K562 (cell line): ENCODE data around the gene UBE2R2. TPM values are rescaled to one million over a fixed set of nuclear protein-coding genes. Genes with fewer than 3 reads are reported as not detected.

Experiments used
- E2F5 ChIP-seq: sonication (generic); formaldehyde crosslinking; IDR thresholded peaks from 2 replicates; pipeline ENCODE4 v1.8.0; 2022; ENCODE audit warnings: mild to moderate bottlenecking, missing genetic modification reagents
- FUS ChIP-seq: fragments of 200-400 bp; formaldehyde crosslinking; optimal IDR thresholded peaks from 2 replicates; pipeline ENCODE3; 2017; ENCODE audit warnings: low read depth, low read length
- GMEB1 ChIP-seq: fragments of 250-450 bp; sonication (Bioruptor Pico); IDR thresholded peaks from 2 replicates; pipeline ENCODE4 v1.4.0; 2020; ENCODE audit warnings: mild to moderate bottlenecking
- HSF4 ChIP-seq: fragments of 250-450 bp; sonication (Bioruptor Pico); IDR thresholded peaks from 2 replicates; pipeline ENCODE4 v2.1.2; 2022; ENCODE audit warnings: mild to moderate bottlenecking, moderate library complexity, borderline replicate concordance
- KDM2B ChIP-seq: fragments of 250-450 bp; sonication (Bioruptor Pico); IDR thresholded peaks from 2 replicates; pipeline ENCODE4 v1.8.0; 2021; ENCODE audit warnings: mild to moderate bottlenecking, moderate library complexity
- MECOM ChIP-seq: fragments of 250-450 bp; sonication (Bioruptor Pico); IDR thresholded peaks from 2 replicates; pipeline ENCODE4 v1.8.0; 2022; ENCODE audit warnings: inconsistent platforms
- MGA ChIP-seq: fragments of 450-650 bp; IDR thresholded peaks from 2 replicates; pipeline ENCODE4 v1.6.1; 2016; ENCODE audit warnings: mild to moderate bottlenecking, moderate library complexity
- MNT ChIP-seq, 2 experiments: fragments of 450-650 bp; conservative IDR thresholded peaks; 2 replicates each; pipeline ENCODE4 v1.6.1; 2017; ENCODE audit warnings: mild to moderate bottlenecking in 2 of 2, moderate library complexity in 2 of 2
- PRMT5 ChIP-seq: sonication (generic); formaldehyde crosslinking; IDR thresholded peaks from 2 replicates; pipeline ENCODE4 v1.5.0; 2020; ENCODE audit warnings: missing genetic modification reagents
- RBM39 ChIP-seq: fragments of 200-400 bp; formaldehyde crosslinking; optimal IDR thresholded peaks from 2 replicates; pipeline ENCODE3; 2018; ENCODE audit warnings: low read depth, low read length
- SOX6 ChIP-seq: fragments of 450-650 bp; IDR thresholded peaks from 2 replicates; pipeline ENCODE4 v1.6.1; 2014; ENCODE audit warnings: mild to moderate bottlenecking
- polyA plus RNA-seq, 8 experiments: library from polyadenylated mRNA; depleted of rRNA in 4 of 8; stranded (reverse) in 5 of 8; unstranded in 3 of 8; fragments of >200 nt; fragmentation: Nextera tagmentation in 2 of 8; fragmentation: Illumina TruSeq in 1 of 8; extraction: Ambion mirVana in 2 of 8; extraction: Trizol in 1 of 8; gene quantifications; 2 replicates each; pipeline versions ENCODE4 v1.2.1 to v1.2.3, GENCODE V29; 2011 to 2014; ENCODE audit warnings: inconsistent platforms in 1 of 8, missing spikeins in 1 of 8
- total RNA-seq, 7 experiments: library from RNA; depleted of rRNA in 6 of 7; stranded (reverse); fragments of >200 nt in 6 of 7; fragmentation: Illumina TruSeq in 2 of 7; extraction: Trizol in 2 of 7; gene quantifications; 2 replicates each; pipeline versions ENCODE4 v1.2.1 to v1.2.3, GENCODE V29; 2011 to 2021; ENCODE audit warnings: low replicate concordance in 1 of 7

Gene UBE2R2
- total and polyA plus RNA-seq, 9 of the 15 experiments (the other 6 are each of a cell fraction or from before 2014, with no cell fraction given), result 7.8 to 26.2 (median 11.8) TPM

GRCh38 chr9:33816327-33817252 is at the start of gene UBE2R2 (continued):
- TF ChIP-seq MGA, result peak; percentile 61
- TF ChIP-seq FUS, result no peak
- no peak for TF ChIP-seq MECOM (CRISPR knock-in tag)
- peak; percentile 62; the same call in 1 of the 2 replicates for TF ChIP-seq SOX6
- TF ChIP-seq KDM2B (CRISPR knock-in tag), result no peak
- no peak for TF ChIP-seq GMEB1 (CRISPR knock-in tag)
- TF ChIP-seq E2F5, result 0 out of 2 replicates have a peak, but pooled peaks have one; percentile 77
- no peak for TF ChIP-seq RBM39
- no peak for TF ChIP-seq PRMT5
- no peak for TF ChIP-seq HSF4 (CRISPR knock-in tag)
- peak; percentile 49 to 72 for TF ChIP-seq MNT (conservative IDR thresholded peaks at IDR 0.05)
